GM12801 (cell line): Measurements from ENCODE around the gene FAM110A.

ENCODE experiments used
- TF ChIP-seq, protein P1 (sequence below): IDR thresholded peaks from one replicate; pipeline ENCODE4 v1.5.1; 2011; ENCODE audit warnings: control low read depth; ENCODE audit not compliant: insufficient read length; ENCODE audit errors: extremely low read depth

FAM110A gene

DNA sequence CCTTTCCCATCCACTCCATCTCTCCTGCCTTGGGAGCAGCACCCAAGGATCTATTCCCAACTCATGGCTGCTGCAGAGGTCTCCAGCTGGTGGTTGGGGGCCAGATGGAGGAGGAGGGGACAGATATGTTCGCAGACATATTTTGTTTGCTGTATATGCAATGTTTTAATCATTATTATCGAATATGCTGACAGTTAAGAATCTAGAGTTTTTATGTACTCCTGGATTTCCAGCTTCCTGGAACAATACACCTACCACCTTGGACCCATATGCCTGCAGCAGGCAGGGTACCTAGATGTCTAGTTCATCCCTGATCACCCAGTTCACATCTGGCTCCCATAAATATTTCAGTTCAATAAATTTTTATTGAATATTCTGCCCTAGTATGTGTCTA, 9.0 kb downstream of the FAM110A start:
- TF ChIP-seq, protein P1, sequence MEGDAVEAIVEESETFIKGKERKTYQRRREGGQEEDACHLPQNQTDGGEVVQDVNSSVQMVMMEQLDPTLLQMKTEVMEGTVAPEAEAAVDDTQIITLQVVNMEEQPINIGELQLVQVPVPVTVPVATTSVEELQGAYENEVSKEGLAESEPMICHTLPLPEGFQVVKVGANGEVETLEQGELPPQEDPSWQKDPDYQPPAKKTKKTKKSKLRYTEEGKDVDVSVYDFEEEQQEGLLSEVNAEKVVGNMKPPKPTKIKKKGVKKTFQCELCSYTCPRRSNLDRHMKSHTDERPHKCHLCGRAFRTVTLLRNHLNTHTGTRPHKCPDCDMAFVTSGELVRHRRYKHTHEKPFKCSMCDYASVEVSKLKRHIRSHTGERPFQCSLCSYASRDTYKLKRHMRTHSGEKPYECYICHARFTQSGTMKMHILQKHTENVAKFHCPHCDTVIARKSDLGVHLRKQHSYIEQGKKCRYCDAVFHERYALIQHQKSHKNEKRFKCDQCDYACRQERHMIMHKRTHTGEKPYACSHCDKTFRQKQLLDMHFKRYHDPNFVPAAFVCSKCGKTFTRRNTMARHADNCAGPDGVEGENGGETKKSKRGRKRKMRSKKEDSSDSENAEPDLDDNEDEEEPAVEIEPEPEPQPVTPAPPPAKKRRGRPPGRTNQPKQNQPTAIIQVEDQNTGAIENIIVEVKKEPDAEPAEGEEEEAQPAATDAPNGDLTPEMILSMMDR, result no peak

DNA sequence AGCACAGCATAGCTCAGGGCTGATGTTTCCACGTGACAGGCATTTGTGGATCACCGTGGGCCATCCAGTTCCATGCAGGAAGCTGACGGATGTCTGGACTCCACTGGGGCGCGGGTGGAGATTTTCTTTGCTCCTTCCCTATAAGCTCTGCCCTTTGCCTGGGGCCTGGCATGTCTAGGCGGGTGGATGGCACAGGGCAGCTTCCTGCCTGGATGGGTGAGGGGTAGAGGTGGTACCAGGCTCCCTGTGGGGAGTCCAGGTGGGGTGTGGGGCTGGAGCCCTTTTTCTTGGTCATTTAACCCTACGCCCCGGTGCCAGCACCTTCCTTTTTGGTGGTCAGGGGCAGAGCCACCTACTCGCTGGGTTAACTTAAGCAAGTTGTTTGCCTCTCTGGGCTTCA, 10.4 kb downstream of the FAM110A start:
- TF ChIP-seq, protein P1, result no peak

DNA sequence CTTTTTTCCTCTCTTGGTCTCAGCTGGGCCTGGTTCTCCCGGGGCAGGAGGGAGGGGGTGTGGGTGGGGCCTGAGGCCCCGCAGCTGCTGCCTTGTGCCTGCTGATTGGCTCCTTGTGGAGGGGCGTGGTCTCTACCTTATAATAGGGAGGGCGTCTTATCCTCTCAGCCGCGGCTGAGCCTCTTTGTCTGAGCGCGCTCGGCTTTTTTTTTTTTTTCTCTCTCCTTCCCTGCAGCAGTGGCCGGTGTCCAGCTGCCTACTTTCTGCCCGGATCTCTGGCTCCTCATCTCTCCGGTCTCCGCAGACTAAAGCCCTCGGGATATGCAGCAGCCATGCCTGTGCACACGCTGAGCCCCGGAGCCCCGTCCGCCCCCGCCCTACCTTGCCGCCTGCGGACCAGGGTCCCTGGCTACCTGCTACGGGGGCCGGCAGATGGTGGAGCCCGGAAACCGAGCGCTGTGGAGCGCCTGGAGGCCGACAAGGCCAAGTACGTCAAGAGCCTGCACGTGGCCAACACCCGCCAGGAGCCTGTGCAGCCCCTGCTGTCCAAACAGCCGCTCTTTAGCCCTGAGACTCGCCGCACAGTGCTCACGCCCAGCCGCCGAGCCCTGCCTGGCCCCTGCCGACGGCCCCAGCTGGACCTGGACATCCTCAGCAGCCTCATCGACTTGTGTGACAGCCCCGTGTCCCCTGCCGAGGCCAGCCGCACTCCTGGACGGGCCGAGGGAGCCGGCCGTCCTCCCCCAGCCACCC, 11.1 kb downstream of the FAM110A start:
- TF ChIP-seq, protein P1, result no peak

DNA sequence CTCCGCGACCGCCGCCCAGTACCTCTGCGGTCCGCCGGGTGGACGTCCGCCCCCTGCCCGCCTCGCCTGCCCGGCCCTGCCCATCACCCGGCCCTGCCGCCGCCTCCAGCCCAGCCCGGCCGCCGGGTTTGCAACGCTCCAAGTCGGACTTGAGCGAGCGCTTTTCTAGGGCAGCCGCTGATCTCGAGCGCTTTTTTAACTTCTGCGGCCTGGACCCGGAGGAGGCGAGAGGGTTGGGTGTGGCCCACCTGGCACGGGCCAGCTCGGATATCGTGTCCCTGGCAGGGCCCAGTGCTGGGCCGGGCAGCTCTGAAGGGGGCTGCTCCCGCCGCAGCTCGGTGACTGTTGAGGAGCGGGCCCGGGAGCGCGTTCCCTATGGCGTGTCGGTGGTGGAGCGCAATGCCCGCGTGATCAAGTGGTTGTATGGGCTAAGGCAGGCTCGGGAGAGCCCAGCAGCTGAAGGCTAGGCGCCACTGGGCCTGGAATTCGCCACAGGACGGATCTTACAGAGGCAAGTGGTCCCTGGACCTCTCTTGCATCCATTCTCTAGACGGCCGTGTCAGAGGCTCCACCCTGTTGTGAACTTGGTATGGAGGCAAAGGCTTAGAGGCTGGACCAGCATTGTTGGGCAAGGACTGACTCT, 11.8 kb downstream of the FAM110A start:
- TF ChIP-seq, protein P1, result no peak

DNA sequence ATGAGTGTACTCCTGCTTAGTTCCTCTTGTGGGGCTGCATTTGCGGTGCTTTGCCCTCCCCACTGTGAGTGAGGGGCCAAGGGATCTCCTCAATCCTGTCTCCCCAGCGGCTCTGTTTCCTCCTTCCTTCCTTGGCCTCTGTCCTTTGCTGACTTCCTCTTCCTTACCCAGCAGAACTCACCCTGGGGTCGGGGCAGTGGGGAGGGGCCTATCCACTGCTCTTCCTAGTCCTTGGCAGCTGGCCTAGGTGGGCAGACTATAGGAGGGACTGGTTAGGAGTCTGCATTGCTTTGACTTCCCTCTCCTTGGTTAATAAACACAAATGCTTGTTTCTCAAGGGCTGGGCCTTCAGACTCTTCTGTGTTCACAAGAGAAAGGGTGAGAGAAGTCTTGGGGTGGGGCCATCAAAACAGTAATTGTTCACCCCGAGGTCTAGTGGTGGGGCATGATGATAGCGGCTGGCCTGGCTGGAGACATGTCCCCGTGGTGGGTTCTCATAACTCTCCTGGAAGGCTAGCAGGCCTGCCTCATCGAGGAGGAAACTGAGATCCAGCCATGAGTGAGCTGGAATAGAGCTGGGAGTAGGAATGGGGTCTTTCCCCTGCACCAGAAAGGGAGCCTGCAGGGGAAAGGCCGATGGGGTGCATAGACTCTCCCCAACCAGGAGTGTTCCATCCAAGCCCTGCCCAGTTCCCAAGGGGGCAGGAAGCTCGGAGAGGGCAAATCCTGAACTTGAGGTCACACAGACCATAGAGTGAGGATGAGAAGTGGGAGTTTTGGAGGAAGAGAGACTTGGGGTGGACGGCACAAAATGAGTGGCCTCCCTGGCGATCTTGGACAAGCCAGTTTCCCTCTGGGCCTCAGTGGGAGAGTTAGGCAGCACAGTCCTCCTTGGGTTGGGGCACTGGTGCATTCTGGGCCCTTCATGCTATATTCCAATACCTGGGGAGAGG, 12.7 kb downstream of the FAM110A start:
- TF ChIP-seq, protein P1, result no peak

DNA sequence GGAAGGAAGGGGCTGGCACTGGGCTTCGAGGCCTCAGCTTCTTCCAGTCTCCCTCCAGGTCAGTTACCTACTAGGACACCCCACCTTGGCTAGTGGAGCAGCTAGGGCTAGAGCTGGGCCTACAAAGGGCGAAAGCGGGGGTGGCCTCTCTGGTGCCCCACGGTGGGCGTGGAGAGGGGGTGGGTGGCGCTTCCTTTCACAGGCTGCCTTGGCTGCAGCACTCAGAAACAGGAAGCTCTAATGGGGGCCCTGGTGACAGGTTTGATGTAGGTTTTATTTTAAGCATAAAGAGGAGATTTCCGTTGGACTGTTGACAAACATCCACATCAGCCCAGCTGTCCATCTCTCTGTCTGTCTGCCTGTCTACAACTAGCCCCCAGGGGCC, 13.4 kb downstream of the FAM110A start:
- TF ChIP-seq, protein P1, result no peak

DNA sequence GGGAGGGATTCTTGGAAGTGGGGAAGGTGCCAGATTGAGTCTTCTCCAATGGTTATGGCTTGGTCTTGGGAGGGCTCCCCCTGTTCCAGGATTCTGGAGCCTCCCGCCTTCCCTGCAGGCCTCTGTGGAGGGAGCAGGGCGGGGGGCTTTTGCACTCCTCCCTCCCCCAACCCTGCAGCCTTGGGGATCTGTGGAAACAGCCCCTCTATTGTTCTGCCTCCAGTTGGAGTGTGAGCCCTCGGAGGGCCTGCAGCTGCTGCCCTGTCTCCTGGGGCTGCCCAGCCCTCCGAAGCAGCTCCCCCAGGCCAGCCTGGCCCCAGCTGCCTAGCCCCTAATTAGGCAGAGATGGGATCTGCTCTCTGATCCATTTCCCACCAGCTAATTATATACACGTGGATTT, 14.7 kb downstream of the FAM110A start:
- TF ChIP-seq, protein P1, result no peak
